GM10266 (cell line): ENCODE results near the gene PDGFC.

ENCODE experiments used
- DNase-seq: peaks from one replicate; pipeline ENCODE4 v3.0.0; 2012; ENCODE audit errors: extremely low spot score
- CTCF ChIP-seq: IDR thresholded peaks from 2 replicates; pipeline ENCODE4 v1.5.1; 2012; ENCODE audit warnings: mild to moderate bottlenecking, low read depth; ENCODE audit not compliant: control insufficient read depth, insufficient read depth; ENCODE audit errors: missing control alignments

PDGFC gene

DNA sequence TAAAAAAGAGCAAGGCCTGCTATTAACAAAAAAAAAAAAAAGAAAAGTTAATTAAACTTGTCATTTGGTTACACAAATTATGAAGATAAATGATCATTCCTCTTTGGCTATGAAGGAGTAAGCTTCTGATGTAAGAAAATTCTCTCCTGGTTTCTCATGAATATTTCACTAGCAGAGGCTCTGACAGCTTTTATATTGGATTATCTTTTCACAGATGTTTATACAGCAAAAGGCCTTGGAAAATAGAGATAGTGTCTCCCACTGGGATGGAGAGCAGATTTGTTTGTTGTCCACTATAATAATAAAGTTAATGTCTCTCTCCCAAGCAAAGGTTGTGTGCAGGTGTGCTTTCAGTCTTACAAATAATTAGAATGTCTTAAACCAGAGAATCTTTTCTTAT is 40.7 kb upstream of the PDGFC start:
- no peak for TF ChIP-seq CTCF
- no peak for DNase-seq

- no peak for DNase-seq
- no peak for TF ChIP-seq CTCF
Observed at GRCh38 chr4:157010630-157011029, 39.0 kb upstream of the PDGFC start.

- TF ChIP-seq CTCF = no peak
- DNase-seq = no peak
Observed at GRCh38 chr4:157005831-157006230, 34.2 kb upstream of the PDGFC start.

DNA sequence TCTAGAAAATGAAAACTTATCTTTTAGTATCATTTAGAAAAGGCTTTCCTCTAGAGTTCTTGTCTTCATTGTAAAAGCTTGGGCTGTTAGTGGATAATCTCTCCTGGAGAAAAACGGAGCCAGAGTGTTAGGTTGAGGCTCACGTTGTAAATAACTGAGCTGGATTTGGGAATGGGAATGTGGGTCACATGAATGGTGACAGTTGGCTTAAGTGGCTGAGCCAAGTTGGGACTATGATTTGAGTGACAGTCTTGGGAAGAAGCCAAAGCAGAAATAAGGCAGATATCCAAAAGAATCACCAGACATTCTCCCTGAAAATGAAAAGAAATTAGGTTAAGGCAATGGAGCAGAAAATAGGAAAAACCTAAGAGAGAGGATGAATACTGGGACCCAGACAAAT is 33.6 kb upstream of the PDGFC start:
- no peak for TF ChIP-seq CTCF
- no peak for DNase-seq

DNA sequence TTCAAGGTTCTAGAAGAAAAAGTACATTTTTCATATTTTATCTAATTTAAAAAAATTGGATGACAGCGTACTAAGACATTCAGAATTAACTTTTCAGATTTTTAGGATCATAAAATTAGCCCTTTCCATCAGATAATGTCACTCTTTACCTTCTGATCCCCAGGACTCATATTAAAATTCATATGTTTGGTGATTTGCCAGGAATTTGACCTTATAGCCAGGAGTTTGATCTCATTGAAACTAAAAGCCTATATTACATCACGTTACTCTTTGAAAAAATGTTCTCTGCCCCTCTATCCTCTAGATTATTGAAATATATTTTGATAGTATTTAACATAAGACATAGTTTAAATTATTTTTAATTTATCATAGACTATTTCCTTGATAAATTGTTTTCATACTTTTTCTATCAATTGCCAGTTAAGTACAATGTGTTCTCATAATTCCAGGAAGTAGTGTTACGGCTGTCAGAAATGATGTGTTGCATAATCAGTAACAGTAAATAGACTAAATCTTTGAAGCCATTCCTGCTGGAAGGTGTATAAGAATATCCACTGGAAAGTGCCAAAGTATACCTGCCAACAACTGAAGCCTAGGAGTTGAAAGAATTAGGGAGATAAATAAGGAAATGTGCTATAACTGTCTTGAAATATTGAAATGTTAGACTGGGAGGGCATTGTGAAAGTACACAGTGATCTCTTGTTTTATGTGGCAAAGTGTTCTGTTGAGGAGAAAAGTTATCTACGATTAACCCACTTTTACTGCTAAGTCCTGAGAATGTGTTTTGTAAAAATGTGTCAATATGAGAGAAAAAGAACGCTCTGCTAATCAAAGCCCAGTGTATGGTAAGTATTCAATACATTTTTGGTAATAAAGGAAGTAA is 32.9 kb upstream of the PDGFC start:
- DNase-seq = no peak
- no peak for TF ChIP-seq CTCF

DNA sequence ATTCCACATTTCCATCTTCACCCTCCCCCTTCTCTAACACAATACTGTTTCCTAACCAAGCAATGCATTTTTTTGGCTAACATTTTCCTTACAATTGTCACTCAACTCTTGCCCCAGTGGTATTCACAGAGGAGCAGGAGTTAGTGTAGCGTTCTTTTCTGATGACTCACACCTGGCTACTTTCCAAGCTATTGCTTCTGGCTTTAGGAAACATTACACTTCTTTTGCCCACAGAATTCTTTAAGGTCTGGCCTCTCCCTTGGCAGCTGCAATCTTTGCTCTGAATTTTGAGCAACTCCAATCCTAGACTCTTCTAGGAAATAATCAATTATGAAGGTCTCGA is 27.5 kb upstream of the PDGFC start:
- DNase-seq = no peak
- no peak for TF ChIP-seq CTCF

GRCh38 chr4:156998500-156999174 is 27.0 kb upstream of the PDGFC start:
- no peak for DNase-seq
- TF ChIP-seq CTCF = no peak
